Mesenchymal stem cell (in vitro differentiated cells and primary cell): ENCODE data around the gene GRIN2C.

ENCODE experiments used
- DNase-seq: peaks from one replicate; pipeline ENCODE4 v3.0.0-alpha.2; 2013
- H2AFZ ChIP-seq: one replicate; pipeline ENCODE4 v1.6.1; 2013; ENCODE audit warnings: low read depth, mild to moderate bottlenecking, control low read depth, inconsistent platforms, low read length, moderate library complexity
- H2AK5ac ChIP-seq: 2 replicates; pipeline ENCODE4 v1.6.1; 2013; ENCODE audit warnings: low read length, moderate library complexity, mild to moderate bottlenecking, inconsistent platforms; ENCODE audit not compliant: severe bottlenecking
- H2BK120ac ChIP-seq: one replicate; pipeline ENCODE4 v1.6.1; 2013; ENCODE audit warnings: low read depth, mild to moderate bottlenecking, inconsistent platforms, low read length, moderate library complexity
- H2BK12ac ChIP-seq, 2 experiments: one replicate each; pipeline ENCODE4 v1.6.1; 2013; ENCODE audit warnings: inconsistent platforms in 2 of 2, low read length in 2 of 2, mild to moderate bottlenecking in 2 of 2, moderate library complexity in 2 of 2, control low read depth in 1 of 2
- H2BK15ac ChIP-seq: one replicate; pipeline ENCODE4 v1.6.1; 2013; ENCODE audit warnings: mild to moderate bottlenecking, low read depth, inconsistent platforms; ENCODE audit not compliant: poor library complexity, severe bottlenecking
- H2BK5ac ChIP-seq: 2 replicates; pipeline ENCODE4 v1.6.1; 2013; ENCODE audit warnings: low read depth, mild to moderate bottlenecking, low read length, control low read depth, inconsistent platforms; ENCODE audit not compliant: poor library complexity, severe bottlenecking
- H3K14ac ChIP-seq, 2 experiments: one replicate each; pipeline ENCODE4 v1.6.1; 2013; ENCODE audit warnings: inconsistent platforms in 2 of 2, low read length in 2 of 2, control low read depth in 1 of 2, mild to moderate bottlenecking in 1 of 2, moderate library complexity in 1 of 2
- H3K18ac ChIP-seq, 2 experiments: one replicate each; pipeline ENCODE4 v1.6.1; 2013; ENCODE audit warnings: inconsistent platforms in 2 of 2, low read length in 2 of 2, control low read depth in 1 of 2, low read depth in 1 of 2, mild to moderate bottlenecking in 1 of 2
- H3K23ac ChIP-seq, 2 experiments: one replicate each; pipeline ENCODE4 v1.6.1; 2013; ENCODE audit warnings: inconsistent platforms in 2 of 2, low read length in 2 of 2, mild to moderate bottlenecking in 2 of 2, moderate library complexity in 2 of 2, control low read depth in 1 of 2
- H3K27ac ChIP-seq: 2 replicates; pipeline ENCODE4 v1.5.1; 2013; ENCODE audit warnings: mild to moderate bottlenecking, moderate library complexity, low read length, control low read depth, inconsistent platforms; ENCODE audit not compliant: poor library complexity, severe bottlenecking
- H3K27me3 ChIP-seq, 2 experiments: 2 replicates each; pipeline versions ENCODE4 v1.6.1 to v1.7.0; 2013; ENCODE audit warnings: low read length in 2 of 2, mild to moderate bottlenecking in 2 of 2, moderate library complexity in 2 of 2, control low read depth in 1 of 2, inconsistent platforms in 1 of 2; ENCODE audit not compliant: control insufficient read depth in 1 of 2, insufficient read depth in 1 of 2
- H3K36me3 ChIP-seq, 2 experiments: 2 replicates each; pipeline versions ENCODE4 v1.6.1 to v1.7.0; 2013; ENCODE audit warnings: low read length in 2 of 2, control low read depth in 1 of 2, inconsistent platforms in 1 of 2, low read depth in 1 of 2, mild to moderate bottlenecking in 1 of 2; ENCODE audit not compliant: insufficient read depth in 2 of 2, control insufficient read depth in 1 of 2
- H3K4ac ChIP-seq, 2 experiments: one replicate each; pipeline ENCODE4 v1.6.1; 2013; ENCODE audit warnings: inconsistent platforms in 2 of 2, low read length in 2 of 2, mild to moderate bottlenecking in 2 of 2, moderate library complexity in 2 of 2, control low read depth in 1 of 2, low read depth in 1 of 2
- H3K4me1 ChIP-seq: 2 replicates; pipeline ENCODE4 v1.6.1; 2013; ENCODE audit warnings: low read depth, low read length, control low read depth; ENCODE audit not compliant: control insufficient read depth, insufficient read depth
- H3K4me2 ChIP-seq: 2 replicates; pipeline ENCODE4 v1.6.1; 2013; ENCODE audit warnings: low read length, mild to moderate bottlenecking, inconsistent platforms; ENCODE audit not compliant: poor library complexity, severe bottlenecking
- H3K4me3 ChIP-seq, 2 experiments: 2 replicates each; pipeline versions ENCODE4 v1.5.1 to v1.7.0; 2013; ENCODE audit warnings: low read length in 2 of 2, mild to moderate bottlenecking in 2 of 2, control low read depth in 1 of 2, low read depth in 1 of 2; ENCODE audit not compliant: insufficient read depth in 1 of 2
- H3K79me1 ChIP-seq: replicated peaks from 2 replicates; pipeline ENCODE4 v1.6.1; 2013; ENCODE audit warnings: mild to moderate bottlenecking, control low read depth, low read length, inconsistent platforms; ENCODE audit not compliant: poor library complexity, severe bottlenecking
- H3K9ac ChIP-seq: 2 replicates; pipeline ENCODE4 v1.7.0; 2013; ENCODE audit warnings: mild to moderate bottlenecking, low read length, moderate library complexity
- H3K9me3 ChIP-seq: 2 replicates; pipeline ENCODE4 v1.7.0; 2013; ENCODE audit warnings: mild to moderate bottlenecking, low read length; ENCODE audit not compliant: control insufficient read depth
- H4K8ac ChIP-seq: one replicate; pipeline ENCODE4 v1.6.1; 2013; ENCODE audit warnings: inconsistent platforms, mild to moderate bottlenecking, low read length, moderate library complexity
- H4K91ac ChIP-seq: one replicate; pipeline ENCODE4 v1.6.1; 2013; ENCODE audit warnings: mild to moderate bottlenecking, low read length, inconsistent platforms
- WGBS: methylation state at CpG from one replicate; pipeline ENCODE4 v1.1.7; 2013; ENCODE audit warnings: mixed read lengths; 5-methylcytosine and 5-hydroxymethylcytosine counted together

GRIN2C gene

GRCh38 chr17:74892013-74892841 lies 32.5 kb upstream of the GRIN2C start:
- Histone ChIP-seq H3K4me3 (no peak overlapping the region), H3K14ac (no peak overlapping the region), H4K91ac (no peak overlapping the region), H2BK5ac (no peak overlapping the region), H3K4ac (no peak overlapping the region), H2AK5ac (no peak overlapping the region), H3K23ac (no peak overlapping the region), H3K4me1 (peaks cover 15% of the 10 kb centered on the region), H2BK15ac (no peak overlapping the region), H3K18ac (no peak overlapping the region), H3K27me3 (peaks cover 70 to 85% of the 10 kb centered on the region in 2 experiments), H3K9me3 (no peaks in the 10 kb centered on the region), H2AFZ (no peak overlapping the region), H3K27ac (no peak overlapping the region), H3K36me3 (no peaks in the 10 kb centered on the region), H4K8ac (no peak overlapping the region), H3K9ac (no peak overlapping the region), H2BK12ac (no peak overlapping the region), H3K79me1 (no peaks in the 10 kb centered on the region), H3K4me2 (no peak overlapping the region), H2BK120ac (no peak overlapping the region)
- 74% methylated on average over 19 of the region's 20 CpGs for WGBS
- DNase-seq, result no peak

- no peak overlapping the region for H2BK5ac ChIP-seq
- no peak overlapping the region for H3K4me3 ChIP-seq
- no peak overlapping the region for H2AK5ac ChIP-seq
- no peak overlapping the region for H3K4me2 ChIP-seq
- H3K4ac ChIP-seq, result no peak overlapping the region
- H4K91ac ChIP-seq, result no peak overlapping the region
- no peak overlapping the region for H3K14ac ChIP-seq
- no peak overlapping the region for H3K23ac ChIP-seq
- no peak overlapping the region for H3K18ac ChIP-seq
- peaks cover 67 to 83% of the 10 kb centered on the region in 2 experiments for H3K27me3 ChIP-seq
- no peaks in the 10 kb centered on the region for H3K79me1 ChIP-seq
- H2BK12ac ChIP-seq, result no peak overlapping the region
- no peak overlapping the region for H4K8ac ChIP-seq
- H3K9me3 ChIP-seq, result no peaks in the 10 kb centered on the region
- H3K36me3 ChIP-seq, result no peaks in the 10 kb centered on the region
- no peak overlapping the region for H2BK15ac ChIP-seq
- no peak overlapping the region for H3K27ac ChIP-seq
- WGBS, result 93% methylated on average over 7 of the region's 7 CpGs
- H2AFZ ChIP-seq, result no peak overlapping the region
- H2BK120ac ChIP-seq, result no peak overlapping the region
- no peak for DNase-seq
- H3K9ac ChIP-seq, result no peak overlapping the region
- H3K4me1 ChIP-seq, result peaks cover 15% of the 10 kb centered on the region
Observed at GRCh38 chr17:74890554-74890953, 30.9 kb upstream of the GRIN2C start.

GRCh38 chr17:74888469-74888868 lies 28.8 kb upstream of the GRIN2C start:
- Histone ChIP-seq H4K91ac (no peak overlapping the region), H3K79me1 (no peaks in the 10 kb centered on the region), H3K9me3 (no peaks in the 10 kb centered on the region), H4K8ac (no peak overlapping the region), H2BK5ac (no peak overlapping the region), H3K36me3 (no peaks in the 10 kb centered on the region), H2AFZ (no peak overlapping the region), H2AK5ac (no peak overlapping the region), H2BK120ac (no peak overlapping the region), H3K4me3 (peak overlapping the region in 1 of 2 experiments; percentile 2), H3K4me1 (peaks cover 10% of the 10 kb centered on the region), H3K9ac (no peak overlapping the region), H2BK15ac (no peak overlapping the region), H3K27me3 (peaks cover 50 to 79% of the 10 kb centered on the region in 2 experiments), H3K4ac (no peak overlapping the region), H3K14ac (no peak overlapping the region), H3K27ac (no peak overlapping the region), H3K23ac (no peak overlapping the region), H3K18ac (no peak overlapping the region), H2BK12ac (no peak overlapping the region), H3K4me2 (no peak overlapping the region)
- no peak for DNase-seq
- WGBS, result 82% methylated on average over 13 of the region's 13 CpGs

- peaks cover 34 to 73% of the 10 kb centered on the region in 2 experiments for H3K27me3 ChIP-seq
- H2AFZ ChIP-seq, result no peak overlapping the region
- H4K91ac ChIP-seq, result no peak overlapping the region
- H2BK12ac ChIP-seq, result no peak overlapping the region
- no peak overlapping the region for H3K23ac ChIP-seq
- no peak overlapping the region for H4K8ac ChIP-seq
- H2AK5ac ChIP-seq, result no peak overlapping the region
- no peak overlapping the region for H3K9ac ChIP-seq
- no peak for DNase-seq
- H2BK15ac ChIP-seq, result no peak overlapping the region
- no peak overlapping the region for H3K27ac ChIP-seq
- no peaks in the 10 kb centered on the region for H3K79me1 ChIP-seq
- no peak overlapping the region for H3K4me2 ChIP-seq
- no peak overlapping the region for H3K4ac ChIP-seq
- no peaks in the 10 kb centered on the region for H3K36me3 ChIP-seq
- WGBS, result 82% methylated on average over 15 of the region's 15 CpGs
- H3K18ac ChIP-seq, result no peak overlapping the region
- no peak overlapping the region for H3K14ac ChIP-seq
- H3K4me1 ChIP-seq, result no peaks in the 10 kb centered on the region
- no peak overlapping the region for H2BK120ac ChIP-seq
- H3K4me3 ChIP-seq, result no peak overlapping the region
- no peak overlapping the region for H2BK5ac ChIP-seq
- no peaks in the 10 kb centered on the region for H3K9me3 ChIP-seq
Observed at GRCh38 chr17:74883241-74883745, 23.6 kb upstream of the GRIN2C start.
